GM12878 (cell line): Measurements from ENCODE around the gene RUNDC1. TPM values are rescaled to one million over a fixed set of nuclear protein-coding genes. Genes with fewer than 3 reads are reported as not detected.

ENCODE experiments used
- BCL11A ChIP-seq: IDR thresholded peaks from 2 replicates; pipeline ENCODE4 v1.6.1; 2011; ENCODE audit warnings: low read depth, low read length
- BCL3 ChIP-seq: IDR thresholded peaks from 2 replicates; pipeline ENCODE4 v1.6.1; 2011; ENCODE audit warnings: borderline replicate concordance, low read depth, mild to moderate bottlenecking, moderate library complexity, low read length; ENCODE audit not compliant: insufficient read depth, poor library complexity, severe bottlenecking
- BHLHE40 ChIP-seq, 2 experiments: fragments of 450-650 bp in 1 of 2; IDR thresholded peaks; 2 replicates each; pipeline ENCODE4 v1.6.1; 2011 to 2017; ENCODE audit warnings: low read depth in 2 of 2, borderline replicate concordance in 1 of 2, improper control_type of control experiment in 1 of 2, low read length in 1 of 2, mild to moderate bottlenecking in 1 of 2
- CBFB ChIP-seq: IDR thresholded peaks from 2 replicates; pipeline ENCODE4 v1.6.1; 2016; ENCODE audit warnings: antibody characterized with exemption, low read depth
- CREB1 ChIP-seq: IDR thresholded peaks from 2 replicates; pipeline ENCODE4 v1.6.1; 2012; ENCODE audit warnings: low read depth, mild to moderate bottlenecking, inconsistent platforms
- CUX1 ChIP-seq: IDR thresholded peaks from 2 replicates; pipeline ENCODE4 v1.6.1; 2012; ENCODE audit warnings: improper control_type of control experiment, low read depth, low read length; ENCODE audit not compliant: insufficient replicate concordance
- DPF2 ChIP-seq: fragments of 450-650 bp; IDR thresholded peaks from 2 replicates; pipeline ENCODE4 v1.6.1; 2017; ENCODE audit warnings: mild to moderate bottlenecking
- ELK1 ChIP-seq: IDR thresholded peaks from 2 replicates; pipeline ENCODE4 v1.6.1; 2012; ENCODE audit warnings: low read depth, low read length, improper control_type of control experiment
- HDGF ChIP-seq: fragments of 450-650 bp; IDR thresholded peaks from 2 replicates; pipeline ENCODE4 v1.6.1; 2016; ENCODE audit warnings: antibody characterized with exemption
- IKZF2 ChIP-seq, 2 experiments: fragments of 450-650 bp; IDR thresholded peaks; 2 replicates each; pipeline ENCODE4 v1.6.1; 2017; ENCODE audit warnings: mild to moderate bottlenecking in 2 of 2, moderate library complexity in 2 of 2
- KLF5 ChIP-seq: fragments of 450-650 bp; IDR thresholded peaks from 2 replicates; pipeline ENCODE4 v1.6.1; 2014; ENCODE audit warnings: mild to moderate bottlenecking; ENCODE audit not compliant: partially characterized antibody
- MEF2A ChIP-seq: IDR thresholded peaks from 2 replicates; pipeline ENCODE4 v1.6.1; 2011; ENCODE audit warnings: low read depth, mild to moderate bottlenecking, low read length, moderate library complexity; ENCODE audit not compliant: insufficient read depth
- NFIC ChIP-seq: IDR thresholded peaks from 2 replicates; pipeline ENCODE4 v1.6.1; 2012; ENCODE audit warnings: low read depth, mild to moderate bottlenecking, inconsistent platforms, low read length, moderate library complexity
- PKNOX1 ChIP-seq: fragments of 450-650 bp; IDR thresholded peaks from 2 replicates; pipeline ENCODE4 v1.6.1; 2016; ENCODE audit warnings: mild to moderate bottlenecking
- TAF1 ChIP-seq: IDR thresholded peaks from 2 replicates; pipeline ENCODE4 v1.6.1; 2011; ENCODE audit warnings: mild to moderate bottlenecking, low read depth, low read length, borderline replicate concordance
- YY1 ChIP-seq: IDR thresholded peaks from 2 replicates; pipeline ENCODE4 v1.6.1; 2011; ENCODE audit warnings: low read depth, mild to moderate bottlenecking, low read length
- ZBTB40 ChIP-seq: fragments of 450-650 bp; IDR thresholded peaks from 2 replicates; pipeline ENCODE4 v1.6.1; 2016; ENCODE audit warnings: mild to moderate bottlenecking, moderate library complexity, borderline replicate concordance
- polyA plus RNA-seq, 11 experiments: library from polyadenylated mRNA; depleted of rRNA in 4 of 11; unstranded in 6 of 11; stranded (reverse) in 5 of 11; fragments of >200 nt; fragmentation: Nextera tagmentation in 4 of 11; fragmentation: Illumina TruSeq in 1 of 11; extraction: Ambion mirVana in 4 of 11; extraction: Trizol in 1 of 11; gene quantifications; 1 replicate in 1 of 11; 2 replicates in 10 of 11; pipeline versions ENCODE4 v1.2.1 to v1.2.3, GENCODE V29; 2011 to 2016; ENCODE audit warnings: inconsistent platforms in 2 of 11, missing spikeins in 2 of 11, low read depth in 1 of 11
- total RNA-seq, 4 experiments: library from RNA; depleted of rRNA in 3 of 4; stranded (reverse); fragments of >200 nt in 3 of 4; fragmentation: Illumina TruSeq in 1 of 4; extraction: Trizol in 1 of 4; gene quantifications; 2 replicates each; pipeline versions ENCODE4 v1.2.1 to v1.2.3, GENCODE V29; 2013 to 2021

Gene RUNDC1
- total and polyA plus RNA-seq, 10 of the 15 experiments (the other 5 are each of a cell fraction or from before 2014, with no cell fraction given): 2.9 to 15.6 (median 8.2) TPM

- TF ChIP-seq ZBTB40 (peak; percentile 49; the same call in 1 of the 2 replicates), TAF1 (peak; percentile 76; the same call in 1 of the 2 replicates), ELK1 (no peak), HDGF (no peak), CREB1 (peak; percentile 76), BHLHE40 (IDR thresholded peaks at IDR 0.05; ENCODE audit: borderline replicate concordance in 1 of 2, low read depth in 2 of 2, low read length in 1 of 2) (0 out of 4 replicates have a peak, but pooled peaks of 1 of the 2 experiments have one; percentile 36), NFIC (no peak), CUX1 (no peak), YY1 (peak; percentile 97), BCL3 (no peak), KLF5 (peak; percentile 76), IKZF2 (IDR thresholded peaks at IDR 0.05) (no peak), PKNOX1 (peak; percentile 41; the same call in 1 of the 2 replicates), BCL11A (no peak), MEF2A (no peak), CBFB (peak; percentile 19; the same call in 1 of the 2 replicates), DPF2 (peak; percentile 77)
Measured at GRCh38 chr17:42980274-42980765, at the start of gene RUNDC1 (continued).
